ENCODE results near the gene TAS2R42.

TAS2R42 gene

DNA sequence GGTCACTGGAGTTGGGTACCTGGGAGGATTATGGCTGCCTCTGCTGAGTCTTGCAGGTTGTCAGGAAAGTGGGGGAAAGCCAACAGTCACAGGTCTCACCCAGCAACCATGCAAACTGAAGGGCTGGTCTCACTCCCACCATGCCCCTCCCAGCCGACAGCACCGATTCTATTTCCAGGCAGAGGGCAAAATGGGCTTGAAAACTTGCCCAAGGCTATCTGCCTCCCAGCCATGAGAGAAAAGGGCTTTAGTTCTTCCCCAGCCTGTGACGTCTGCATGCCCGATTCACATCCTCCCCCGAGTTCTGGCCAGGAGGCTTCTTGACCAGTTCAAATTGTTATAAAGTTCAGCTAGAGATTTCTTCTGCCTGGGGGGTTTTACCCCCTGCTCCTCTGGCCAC is 42.4 kb downstream of the TAS2R42 start:
- no peak for DNase-seq

DNA sequence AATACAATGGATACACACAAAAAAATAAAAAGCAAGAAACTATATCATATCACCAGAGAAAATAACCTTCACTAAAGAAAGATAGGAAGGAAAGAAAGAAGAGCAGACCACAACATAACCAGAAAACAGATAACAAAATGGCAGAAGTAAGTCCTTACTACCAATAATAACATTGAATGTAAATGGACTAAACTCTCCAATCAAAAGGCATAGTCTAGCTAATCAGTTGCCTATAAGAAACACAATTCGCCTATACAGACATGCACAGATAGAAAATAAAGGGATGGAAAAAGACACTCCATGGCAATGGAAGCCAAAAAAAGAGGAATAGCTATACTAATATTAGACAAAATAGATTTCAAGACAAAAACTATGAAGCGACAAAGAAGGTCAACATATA is 43.4 kb downstream of the TAS2R42 start:
- no peak for DNase-seq

- no peak for DNase-seq
Measured at GRCh38 chr12:11136075-11136474, 50.7 kb downstream of the TAS2R42 start.

Data from central memory CD4-positive, alpha-beta T cell (primary cell).